K562 (cell line): ENCODE measurements around the gene ABLIM2. TPM values are rescaled to one million over a fixed set of nuclear protein-coding genes. Genes with fewer than 3 reads are reported as not detected.

Experiments used
- ATAC-seq: fragments of 200-7000 bp; cut with Tn5 transposase; 3 replicates; pipeline ENCODE4 v1.9.1; 2020; ENCODE audit warnings: moderate library complexity
- BruUV-seq: library from RNA; stranded (reverse); fragments of 400-500 nt; replicated peaks from 2 replicates; lab custom pipeline; 2021; lab: Mats Ljungman, UMichigan
- CTCF ChIA-PET: fragments of 300-600 bp; formaldehyde crosslinking; extraction: SDS; loops from one replicate; lab custom pipeline; 2021; ENCODE audit warnings: low intra/inter-chr PET ratio; lab: Yijun Ruan, JAX
- POLR2A ChIA-PET: fragments of 300-600, 350-650 bp; sonication (Branson Sonifier 250); formaldehyde crosslinking; extraction: SDS; loops from one replicate; lab custom pipeline; 2021; ENCODE audit warnings: antibody characterized with exemption, inconsistent platforms; lab: Yijun Ruan, JAX
- DNase-seq, 4 experiments: peaks; one replicate each; pipeline versions ENCODE4 v3.0.0 to v3.0.0-alpha.2; 2011 to 2018; ENCODE audit warnings: low spot score in 3 of 4, mixed read lengths in 3 of 4; ENCODE audit errors: extremely low read depth in 1 of 4
- FAIRE-seq: peaks from 2 replicates; lab custom pipeline; 2011; peaks lifted over from hg19 to GRCh38; lab: Jason Lieb, UNC
- H2AFZ ChIP-seq: 2 replicates; pipeline ENCODE4 v1.6.0; 2011; ENCODE audit warnings: low read depth, low read length, control low read depth, inconsistent platforms
- H3K27ac ChIP-seq: fragments of 200-600 bp; 3 replicates; pipeline ENCODE4 v1.8.0; 2011; ENCODE audit warnings: low read depth, mild to moderate bottlenecking, control low read depth, inconsistent platforms, low read length, moderate library complexity, mixed read lengths; ENCODE audit errors: extremely low read depth
- H3K27me3 ChIP-seq, 2 experiments: fragments of 300-600 bp in 1 of 2; 2 replicates in 1 of 2; 3 replicates in 1 of 2; pipeline versions ENCODE4 v1.6.0 to v1.8.0; 2011; ENCODE audit warnings: inconsistent platforms in 2 of 2, low read length in 2 of 2, mild to moderate bottlenecking in 1 of 2, mixed read lengths in 1 of 2, moderate library complexity in 1 of 2; ENCODE audit not compliant: control insufficient read depth in 2 of 2, insufficient read depth in 2 of 2
- H3K36me3 ChIP-seq: fragments of 300-600 bp; 3 replicates; pipeline ENCODE4 v1.8.0; 2011; ENCODE audit warnings: mild to moderate bottlenecking, low read length, inconsistent platforms; ENCODE audit not compliant: control insufficient read depth, insufficient read depth
- H3K4me1 ChIP-seq, 2 experiments: fragments of 200-600 bp in 1 of 2; replicated peaks in 1 of 2; 2 replicates in 1 of 2; 3 replicates in 1 of 2; pipeline versions ENCODE4 v1.5.1 to v1.8.0; 2011; ENCODE audit warnings: inconsistent platforms in 2 of 2, low read length in 2 of 2, mild to moderate bottlenecking in 1 of 2, mixed read lengths in 1 of 2, moderate library complexity in 1 of 2; ENCODE audit not compliant: control insufficient read depth in 2 of 2, insufficient read depth in 2 of 2
- H3K4me2 ChIP-seq: 2 replicates; pipeline ENCODE4 v1.6.1; 2011; ENCODE audit warnings: low read length, control low read depth, inconsistent platforms, mixed read lengths; ENCODE audit not compliant: insufficient read depth
- H3K4me3 ChIP-seq: fragments of 200-600 bp; sonication (generic), shearing (Covaris generic); 2 replicates; pipeline ENCODE4 v1.5.1; 2016; ENCODE audit warnings: control low read depth, inconsistent platforms
- H3K79me2 ChIP-seq: fragments of 200-600 bp; 3 replicates; pipeline ENCODE4 v1.8.0; 2011; ENCODE audit warnings: low read length, inconsistent platforms; ENCODE audit not compliant: control insufficient read depth, insufficient read depth
- H3K9ac ChIP-seq, 2 experiments: 2 replicates each; pipeline versions ENCODE4 v1.6.0 to v1.6.1; 2011; ENCODE audit warnings: low read depth in 2 of 2, low read length in 2 of 2, control low read depth in 1 of 2, inconsistent platforms in 1 of 2, mild to moderate bottlenecking in 1 of 2, mixed read lengths in 1 of 2; ENCODE audit not compliant: insufficient read depth in 1 of 2
- H3K9me1 ChIP-seq: one replicate; pipeline ENCODE4 v1.6.0; 2011; ENCODE audit warnings: inconsistent platforms, mild to moderate bottlenecking, low read length, moderate library complexity; ENCODE audit not compliant: control insufficient read depth, insufficient read depth
- H3K9me3 ChIP-seq: replicated peaks from 2 replicates; pipeline ENCODE4 v1.5.1; 2011; ENCODE audit warnings: low read depth, low read length, inconsistent platforms; ENCODE audit not compliant: control insufficient read depth, insufficient read depth
- H4K20me1 ChIP-seq: replicated peaks from 2 replicates; pipeline ENCODE4 v1.6.1; 2011; ENCODE audit warnings: low read length, inconsistent platforms, mixed read lengths; ENCODE audit not compliant: control insufficient read depth, insufficient read depth
- CXXC5 ChIP-seq: fragments of 250-450 bp; sonication (Bioruptor Pico); IDR thresholded peaks from 2 replicates; pipeline ENCODE4 v1.8.0; 2022; ENCODE audit warnings: inconsistent platforms, mild to moderate bottlenecking, moderate library complexity
- ELF1 ChIP-seq: fragments of 200-800 bp; sonication (Bioruptor generic); IDR thresholded peaks from 2 replicates; pipeline ENCODE4 v1.6.1; 2016; ENCODE audit warnings: missing genetic modification characterization, missing compliant biosample characterization
- FOXK1 ChIP-seq: sonication (generic); formaldehyde crosslinking; IDR thresholded peaks from 2 replicates; pipeline ENCODE4 v1.8.0; 2022; ENCODE audit warnings: missing genetic modification reagents, mild to moderate bottlenecking, borderline replicate concordance
- HLTF ChIP-seq: fragments of 450-650 bp; IDR thresholded peaks from 2 replicates; pipeline ENCODE4 v1.6.1; 2016
- HNRNPLL ChIP-seq: fragments of 200-400 bp; formaldehyde crosslinking; IDR thresholded peaks from 2 replicates; pipeline ENCODE4 v1.6.1; 2017; ENCODE audit warnings: low read length, low read depth, mild to moderate bottlenecking; ENCODE audit not compliant: poor library complexity, severe bottlenecking
- IFI16 ChIP-seq: fragments of 250-450 bp; sonication (Bioruptor Pico); IDR thresholded peaks from 2 replicates; pipeline ENCODE4 v2.1.2; 2022; ENCODE audit warnings: mild to moderate bottlenecking, inconsistent platforms
- IRF1 ChIP-seq: sonication (generic); formaldehyde crosslinking; IDR thresholded peaks from 2 replicates; pipeline ENCODE4 v1.8.0; 2022; ENCODE audit warnings: missing genetic modification reagents, mild to moderate bottlenecking, borderline replicate concordance
- KLF10 ChIP-seq: fragments of 250-450 bp; sonication (Bioruptor Pico); IDR thresholded peaks from 2 replicates; pipeline ENCODE4 v1.6.1; 2021; ENCODE audit warnings: matching md5 sums
- MCM5 ChIP-seq: fragments of 450-650 bp; IDR thresholded peaks from 2 replicates; pipeline ENCODE4 v1.6.1; 2016; ENCODE audit warnings: low read depth
- MTA1 ChIP-seq: fragments of 450-650 bp; IDR thresholded peaks from 2 replicates; pipeline ENCODE4 v1.6.1; 2017; ENCODE audit warnings: borderline replicate concordance
- NUFIP1 ChIP-seq: fragments of 450-650 bp; IDR thresholded peaks from 2 replicates; pipeline ENCODE4 v1.6.1; 2018; ENCODE audit not compliant: partially characterized antibody
- PCBP2 ChIP-seq: fragments of 200-400 bp; formaldehyde crosslinking; IDR thresholded peaks from 2 replicates; pipeline ENCODE4 v1.6.1; 2018; ENCODE audit warnings: low read length, low read depth, mild to moderate bottlenecking, moderate library complexity; ENCODE audit not compliant: poor library complexity, severe bottlenecking
- RB1 ChIP-seq: fragments of 450-650 bp; IDR thresholded peaks from 2 replicates; pipeline ENCODE4 v1.6.1; 2017; ENCODE audit warnings: low read depth, mild to moderate bottlenecking
- SMARCC2 ChIP-seq: fragments of 450-650 bp; IDR thresholded peaks from 2 replicates; pipeline ENCODE4 v1.6.1; 2017; ENCODE audit warnings: antibody characterized with exemption, moderate library complexity, mild to moderate bottlenecking, low read depth
- SNRNP70 ChIP-seq: fragments of 200-400 bp; formaldehyde crosslinking; optimal IDR thresholded peaks from 2 replicates; pipeline ENCODE3; 2017; ENCODE audit warnings: low read depth, low read length
- U2AF1 ChIP-seq: fragments of 200-400 bp; formaldehyde crosslinking; optimal IDR thresholded peaks from 2 replicates; pipeline ENCODE3; 2017; ENCODE audit warnings: mild to moderate bottlenecking, low read depth, low read length, moderate library complexity
- WGBS: fragments of 100-300 bp; shearing (Covaris generic); methylation state at CpG from one replicate; pipeline ENCODE4 v1.1.6; 2016; ENCODE audit warnings: low coverage, mixed read lengths; ENCODE audit not compliant: insufficient coverage; ENCODE audit errors: missing lambda C conversion rate; 5-methylcytosine and 5-hydroxymethylcytosine counted together
- in situ Hi-C: fragments of 300-500 bp; cut with MboI; formaldehyde crosslinking; loops from 4 replicates; pipeline ENCODE4 v1.15.0; 2018; ENCODE audit warnings: inconsistent platforms, mixed read lengths
- intact Hi-C: fragments of 100-400 bp; cut with micrococcal nuclease; formaldehyde crosslinking; loops from 2 replicates; pipeline ENCODE4 v1.14.2; 2022
- polyA plus RNA-seq, 8 experiments: library from polyadenylated mRNA; depleted of rRNA in 4 of 8; stranded (reverse) in 5 of 8; unstranded in 3 of 8; fragments of >200 nt; fragmentation: Nextera tagmentation in 2 of 8; fragmentation: Illumina TruSeq in 1 of 8; extraction: Ambion mirVana in 2 of 8; extraction: Trizol in 1 of 8; gene quantifications; 2 replicates each; pipeline versions ENCODE4 v1.2.1 to v1.2.3, GENCODE V29; 2011 to 2014; ENCODE audit warnings: inconsistent platforms in 1 of 8, missing spikeins in 1 of 8
- total RNA-seq, 7 experiments: library from RNA; depleted of rRNA in 6 of 7; stranded (reverse); fragments of >200 nt in 6 of 7; fragmentation: Illumina TruSeq in 2 of 7; extraction: Trizol in 2 of 7; gene quantifications; 2 replicates each; pipeline versions ENCODE4 v1.2.1 to v1.2.3, GENCODE V29; 2011 to 2021; ENCODE audit warnings: low replicate concordance in 1 of 7
- TF ChIP-seq, protein P1 (sequence below): IDR thresholded peaks from 2 replicates; pipeline ENCODE4 v1.6.1; 2011; ENCODE audit warnings: borderline replicate concordance, low read depth, mild to moderate bottlenecking, moderate library complexity, low read length; ENCODE audit not compliant: insufficient read depth, poor library complexity, severe bottlenecking
- TF ChIP-seq, protein P2 (sequence below): fragments of 250-450 bp; sonication (Bioruptor Pico); IDR thresholded peaks from 2 replicates; pipeline ENCODE4 v1.4.0; 2020; ENCODE audit warnings: mild to moderate bottlenecking

Gene ABLIM2
- total and polyA plus RNA-seq, 9 of the 15 experiments (the other 6 are each of a cell fraction or from before 2014, with no cell fraction given): not detected

GRCh38 chr4:8035371-8035780, 123.2 kb downstream of the ABLIM2 start:
- no peak overlapping the region for H3K27ac ChIP-seq
- no peak for ATAC-seq
- BruUV-seq: no TSS peak
- no peak overlapping the region for H2AFZ ChIP-seq
- no peak overlapping the region for H3K4me3 ChIP-seq
- H3K4me2 ChIP-seq: no peak overlapping the region
- TF ChIP-seq U2AF1 (no peak), KLF10 (CRISPR knock-in tag) (no peak), MCM5 (no peak), NUFIP1 (no peak), MTA1 (no peak), FOXK1 (CRISPR knock-in tag) (no peak), SNRNP70 (no peak), SMARCC2 (no peak), CXXC5 (no peak), HLTF (no peak), HNRNPLL (no peak), IRF1 (CRISPR knock-in tag) (no peak), PCBP2 (no peak), ELF1 (tag) (no peak), IFI16 (CRISPR knock-in tag) (no peak), RB1 (no peak)
- TF ChIP-seq, protein P1, sequence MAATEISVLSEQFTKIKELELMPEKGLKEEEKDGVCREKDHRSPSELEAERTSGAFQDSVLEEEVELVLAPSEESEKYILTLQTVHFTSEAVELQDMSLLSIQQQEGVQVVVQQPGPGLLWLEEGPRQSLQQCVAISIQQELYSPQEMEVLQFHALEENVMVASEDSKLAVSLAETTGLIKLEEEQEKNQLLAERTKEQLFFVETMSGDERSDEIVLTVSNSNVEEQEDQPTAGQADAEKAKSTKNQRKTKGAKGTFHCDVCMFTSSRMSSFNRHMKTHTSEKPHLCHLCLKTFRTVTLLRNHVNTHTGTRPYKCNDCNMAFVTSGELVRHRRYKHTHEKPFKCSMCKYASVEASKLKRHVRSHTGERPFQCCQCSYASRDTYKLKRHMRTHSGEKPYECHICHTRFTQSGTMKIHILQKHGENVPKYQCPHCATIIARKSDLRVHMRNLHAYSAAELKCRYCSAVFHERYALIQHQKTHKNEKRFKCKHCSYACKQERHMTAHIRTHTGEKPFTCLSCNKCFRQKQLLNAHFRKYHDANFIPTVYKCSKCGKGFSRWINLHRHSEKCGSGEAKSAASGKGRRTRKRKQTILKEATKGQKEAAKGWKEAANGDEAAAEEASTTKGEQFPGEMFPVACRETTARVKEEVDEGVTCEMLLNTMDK: no peak
- TF ChIP-seq, protein P2, sequence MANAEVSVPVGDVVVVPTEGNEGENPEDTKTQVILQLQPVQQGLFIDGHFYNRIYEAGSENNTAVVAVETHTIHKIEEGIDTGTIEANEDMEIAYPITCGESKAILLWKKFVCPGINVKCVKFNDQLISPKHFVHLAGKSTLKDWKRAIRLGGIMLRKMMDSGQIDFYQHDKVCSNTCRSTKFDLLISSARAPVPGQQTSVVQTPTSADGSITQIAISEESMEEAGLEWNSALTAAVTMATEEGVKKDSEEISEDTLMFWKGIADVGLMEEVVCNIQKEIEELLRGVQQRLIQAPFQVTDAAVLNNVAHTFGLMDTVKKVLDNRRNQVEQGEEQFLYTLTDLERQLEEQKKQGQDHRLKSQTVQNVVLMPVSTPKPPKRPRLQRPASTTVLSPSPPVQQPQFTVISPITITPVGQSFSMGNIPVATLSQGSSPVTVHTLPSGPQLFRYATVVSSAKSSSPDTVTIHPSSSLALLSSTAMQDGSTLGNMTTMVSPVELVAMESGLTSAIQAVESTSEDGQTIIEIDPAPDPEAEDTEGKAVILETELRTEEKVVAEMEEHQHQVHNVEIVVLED (CRISPR knock-in tag): no peak
- no peaks in the 10 kb centered on the region for H3K9me1 ChIP-seq
- H3K27me3 ChIP-seq: peaks cover 2 to 30% of the 10 kb centered on the region in 2 experiments; a peak in 3 of 5 replicates
- no peaks in the 10 kb centered on the region for H3K4me1 ChIP-seq
- 0% methylated on average over 9 of the region's 13 CpGs for WGBS
- no peak for DNase-seq
- ChIA-PET POLR2A (interaction anchor here (0.6 to 1.0 kb wide), 3 partner anchors 11 to 171 kb away, joined by 3 read pairs; no protein-coding TSS in a partner anchor), CTCF (no interaction called here)
- H3K79me2 ChIP-seq: no peaks in the 10 kb centered on the region
- no peak overlapping the region for H3K9ac ChIP-seq
- FAIRE-seq: no peak
- H3K9me3 ChIP-seq: no peaks in the 10 kb centered on the region
- H4K20me1 ChIP-seq: peaks cover 14% of the 10 kb centered on the region; the same call in 1 of the 2 replicates
- no peaks in the 10 kb centered on the region for H3K36me3 ChIP-seq
- in situ Hi-C loops: no loop called here
- intact Hi-C loops: no loop called here
